HCT116 (cell line): ENCODE measurements around the gene FSD1. TPM values are rescaled to one million over a fixed set of nuclear protein-coding genes. Genes with fewer than 3 reads are reported as not detected.

Experiments used
- ATAC-seq: fragments of 200-7000 bp; cut with Tn5 transposase; 2 replicates; pipeline ENCODE4 v1.9.1; 2020; ENCODE audit warnings: mild to moderate bottlenecking, moderate library complexity
- BruUV-seq: library from RNA; stranded (reverse); fragments of 400-500 nt; replicated peaks from 2 replicates; lab custom pipeline; 2021; lab: Mats Ljungman, UMichigan
- CTCF ChIA-PET: fragments of 300-600 bp; sonication (Branson Sonifier 250); formaldehyde crosslinking; loops from one replicate; lab custom pipeline; 2021; ENCODE audit warnings: antibody characterized with exemption; lab: Charles Lee
- POLR2A ChIA-PET: fragments of 300-600, 350-600 bp; sonication (Branson Sonifier 250); formaldehyde crosslinking; loops from one replicate; lab custom pipeline; 2021; ENCODE audit warnings: antibody characterized with exemption; lab: Charles Lee
- RAD21 ChIA-PET, 2 experiments: fragments of 300-600 bp; sonication (Branson Sonifier 250); formaldehyde crosslinking; loops; one replicate each; lab custom pipeline; 2023; ENCODE audit warnings: low total read pairs in 2 of 2; ENCODE audit not compliant: uncharacterized antibody in 2 of 2, unreplicated experiment in 2 of 2, low non-redundant PET in 1 of 2; lab: Charles Lee
- DNase-seq: peaks from one replicate; pipeline ENCODE4 v3.0.0-alpha.2; 2010; ENCODE audit warnings: low read depth, low spot score
- H2AFZ ChIP-seq: fragments of 200-600 bp; shearing (Covaris generic), sonication (generic); 2 replicates; pipeline ENCODE4 v1.6.1; 2017; ENCODE audit warnings: low read depth, mixed run types, mixed read lengths, antibody characterized with exemption, low read length; ENCODE audit not compliant: poor library complexity, severe bottlenecking
- H3K27ac ChIP-seq: 2 replicates; pipeline ENCODE4 v1.5.1; 2012; ENCODE audit warnings: low read depth, low read length
- H3K27me3 ChIP-seq: fragments of 200-600 bp; sonication (generic); 2 replicates; pipeline ENCODE4 v1.6.1; 2016; ENCODE audit warnings: mixed run types, low read length, mixed read lengths; ENCODE audit not compliant: insufficient read depth
- H3K36me3 ChIP-seq, 2 experiments: fragments of 200-500 bp in 1 of 2; fragments of 200-600 bp in 1 of 2; sonication (Bioruptor generic) in 1 of 2; sonication (generic) in 1 of 2; 2 replicates each; pipeline versions ENCODE4 v1.5.1 to v1.6.1; 2014 to 2016; ENCODE audit warnings: low read length in 2 of 2, inconsistent platforms in 1 of 2, mixed read lengths in 1 of 2, mixed run types in 1 of 2; ENCODE audit not compliant: insufficient read depth in 2 of 2, control insufficient read depth in 1 of 2
- H3K4me1 ChIP-seq, 2 experiments: fragments of 200-600 bp in 1 of 2; sonication (generic) in 1 of 2; 2 replicates each; pipeline versions ENCODE4 v1.5.1 to v1.6.1; 2012 to 2017; ENCODE audit warnings: low read length in 2 of 2, inconsistent platforms in 1 of 2, mild to moderate bottlenecking in 1 of 2, mixed read lengths in 1 of 2, mixed run types in 1 of 2, moderate library complexity in 1 of 2; ENCODE audit not compliant: insufficient read depth in 2 of 2, control insufficient read depth in 1 of 2
- H3K4me2 ChIP-seq: fragments of 200-600 bp; sonication (generic); 2 replicates; pipeline ENCODE4 v1.6.1; 2017; ENCODE audit warnings: mixed run types, low read length, mixed read lengths
- H3K4me3 ChIP-seq, 2 experiments: fragments of 200-600 bp in 1 of 2; sonication (generic) in 1 of 2; replicated peaks in 1 of 2; 2 replicates each; pipeline ENCODE4 v1.5.1; 2011 to 2016; ENCODE audit warnings: low read length in 2 of 2, control low read depth in 1 of 2, low read depth in 1 of 2, mild to moderate bottlenecking in 1 of 2, mixed read lengths in 1 of 2, mixed run types in 1 of 2
- H3K79me2 ChIP-seq: fragments of 200-600 bp; sonication (generic); 2 replicates; pipeline ENCODE4 v1.6.1; 2017; ENCODE audit warnings: mild to moderate bottlenecking, mixed run types, low read length, moderate library complexity, mixed read lengths; ENCODE audit not compliant: insufficient read depth
- H3K9ac ChIP-seq: fragments of 200-600 bp; sonication (generic); 2 replicates; pipeline ENCODE4 v1.6.1; 2016; ENCODE audit warnings: low read length, mixed read lengths
- H3K9me2 ChIP-seq: fragments of 200-600 bp; sonication (generic), shearing (Covaris generic); 2 replicates; pipeline ENCODE4 v1.6.1; 2017; ENCODE audit warnings: mixed run types, mild to moderate bottlenecking, moderate library complexity; ENCODE audit not compliant: insufficient read depth
- H3K9me3 ChIP-seq, 2 experiments: fragments of 200-500 bp in 1 of 2; fragments of 200-600 bp in 1 of 2; sonication (Bioruptor generic) in 1 of 2; sonication (generic) in 1 of 2; 2 replicates each; pipeline ENCODE4 v1.6.1; 2014 to 2017; ENCODE audit warnings: low read length in 2 of 2, mixed read lengths in 2 of 2, inconsistent platforms in 1 of 2, low read depth in 1 of 2, mild to moderate bottlenecking in 1 of 2, mixed run types in 1 of 2, moderate library complexity in 1 of 2; ENCODE audit not compliant: control insufficient read depth in 1 of 2, insufficient read depth in 1 of 2
- H4K20me1 ChIP-seq: fragments of 200-600 bp; sonication (generic), shearing (Covaris generic); 2 replicates; pipeline ENCODE4 v1.6.1; 2017; ENCODE audit warnings: mixed run types, mild to moderate bottlenecking, moderate library complexity; ENCODE audit not compliant: insufficient read depth
- ATF3 ChIP-seq: IDR thresholded peaks from 2 replicates; pipeline ENCODE4 v1.6.1; 2012
- CBX3 ChIP-seq: IDR thresholded peaks from 2 replicates; pipeline ENCODE4 v1.6.1; 2012; ENCODE audit warnings: low read depth
- ELF1 ChIP-seq: IDR thresholded peaks from 2 replicates; pipeline ENCODE4 v1.6.1; 2012; ENCODE audit warnings: low read depth, borderline replicate concordance
- EZH2 ChIP-seq: fragments of 200-600 bp; sonication (generic); IDR thresholded peaks from 2 replicates; pipeline ENCODE4 v1.6.1; 2017; ENCODE audit warnings: antibody characterized with exemption, mixed run types
- FOSL1 ChIP-seq: IDR thresholded peaks from 2 replicates; pipeline ENCODE4 v1.6.1; 2012; ENCODE audit warnings: low read depth
- POLR2A ChIP-seq: IDR thresholded peaks from 2 replicates; pipeline ENCODE4 v1.7.0; 2011; ENCODE audit warnings: borderline replicate concordance; ENCODE audit not compliant: insufficient read depth, insufficient read length; ENCODE audit errors: extremely low read depth
- POLR2AphosphoS5 ChIP-seq: IDR thresholded peaks from 2 replicates; pipeline ENCODE4 v1.6.1; 2011; ENCODE audit warnings: mild to moderate bottlenecking, low read depth, low read length, moderate library complexity
- RAD21 ChIP-seq: IDR thresholded peaks from 2 replicates; pipeline ENCODE4 v1.6.1; 2012; ENCODE audit warnings: low read depth, mild to moderate bottlenecking
- ZNF274 ChIP-seq: fragments of 200-500 bp; sonication (Bioruptor generic); IDR thresholded peaks from 2 replicates; pipeline ENCODE4 v1.6.1; 2014; ENCODE audit warnings: mild to moderate bottlenecking, low read depth, low read length, inconsistent platforms
- intact Hi-C: fragments of 100-400 bp; cut with micrococcal nuclease; formaldehyde crosslinking; loops from 2 replicates; pipeline ENCODE4 v1.10.0; 2022
- total RNA-seq: library from RNA; stranded (reverse); gene quantifications from one replicate; pipeline ENCODE4 v1.2.1, GENCODE V29; 2021; ENCODE audit not compliant: unreplicated experiment
- TF ChIP-seq, protein P1 (sequence below), 3 experiments: fragments of 200-600 bp in 1 of 3; sonication (generic) in 1 of 3; IDR thresholded peaks in 2 of 3; conservative IDR thresholded peaks in 1 of 3; 2 replicates each; pipeline ENCODE4 v1.5.1; 2012 to 2017; ENCODE audit warnings: low read depth in 2 of 3, low read length in 2 of 3, antibody characterized with exemption in 1 of 3, borderline replicate concordance in 1 of 3, control low read depth in 1 of 3, mild to moderate bottlenecking in 1 of 3, mixed read lengths in 1 of 3, mixed run types in 1 of 3, moderate library complexity in 1 of 3; ENCODE audit not compliant: insufficient read depth in 1 of 3

The FSD1 gene
- total RNA-seq, 1 experiment from 2014 or later = 20.1 TPM

- no peak for TF ChIP-seq ELF1
- TF ChIP-seq, protein P1, sequence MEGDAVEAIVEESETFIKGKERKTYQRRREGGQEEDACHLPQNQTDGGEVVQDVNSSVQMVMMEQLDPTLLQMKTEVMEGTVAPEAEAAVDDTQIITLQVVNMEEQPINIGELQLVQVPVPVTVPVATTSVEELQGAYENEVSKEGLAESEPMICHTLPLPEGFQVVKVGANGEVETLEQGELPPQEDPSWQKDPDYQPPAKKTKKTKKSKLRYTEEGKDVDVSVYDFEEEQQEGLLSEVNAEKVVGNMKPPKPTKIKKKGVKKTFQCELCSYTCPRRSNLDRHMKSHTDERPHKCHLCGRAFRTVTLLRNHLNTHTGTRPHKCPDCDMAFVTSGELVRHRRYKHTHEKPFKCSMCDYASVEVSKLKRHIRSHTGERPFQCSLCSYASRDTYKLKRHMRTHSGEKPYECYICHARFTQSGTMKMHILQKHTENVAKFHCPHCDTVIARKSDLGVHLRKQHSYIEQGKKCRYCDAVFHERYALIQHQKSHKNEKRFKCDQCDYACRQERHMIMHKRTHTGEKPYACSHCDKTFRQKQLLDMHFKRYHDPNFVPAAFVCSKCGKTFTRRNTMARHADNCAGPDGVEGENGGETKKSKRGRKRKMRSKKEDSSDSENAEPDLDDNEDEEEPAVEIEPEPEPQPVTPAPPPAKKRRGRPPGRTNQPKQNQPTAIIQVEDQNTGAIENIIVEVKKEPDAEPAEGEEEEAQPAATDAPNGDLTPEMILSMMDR (IDR thresholded peaks at IDR 0.05 in 2 of 3, conservative IDR thresholded peaks at IDR 0.05 in 1 of 3; ENCODE audit: borderline replicate concordance in 1 of 3, insufficient read depth in 1 of 3, low read depth in 2 of 3, low read length in 2 of 3) = no peak
- TF ChIP-seq RAD21 = no peak
- TF ChIP-seq POLR2A = no peak
- no peak for TF ChIP-seq POLR2AphosphoS5
- TF ChIP-seq ATF3 = no peak
These were observed 22.4 kb downstream of the FSD1 start (continued) for GRCh38 chr19:4326837-4327251.

DNA sequence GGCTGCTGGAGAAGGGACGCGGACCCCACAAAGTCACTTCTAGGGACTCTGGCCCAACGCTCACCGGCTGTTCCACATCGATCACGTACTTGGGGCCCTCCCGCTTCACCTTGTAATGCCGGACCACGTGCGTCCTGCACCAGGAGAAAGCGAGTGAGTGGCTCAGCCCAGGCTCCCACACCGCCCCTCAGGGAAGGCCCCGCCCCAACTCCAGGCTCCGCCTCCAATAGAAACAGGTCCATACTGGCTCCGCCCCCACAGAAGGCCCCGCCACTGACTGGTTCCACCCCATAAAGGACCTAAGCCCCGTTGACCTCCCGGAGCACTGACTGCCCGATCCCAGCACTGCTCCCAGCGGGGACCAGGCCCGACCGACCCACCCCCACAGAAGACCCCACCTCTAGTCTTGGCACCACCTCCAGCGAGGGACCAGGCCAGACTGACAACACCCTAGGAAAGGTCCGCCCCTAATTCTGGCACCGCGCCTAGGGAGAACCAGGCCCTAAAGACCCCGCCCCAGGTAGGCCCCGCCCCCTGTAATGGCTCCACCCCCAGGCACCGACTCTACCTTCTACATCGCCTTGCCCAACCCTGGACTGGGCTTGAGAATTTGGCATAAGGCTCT is 23.0 kb downstream of the FSD1 start:
- ChIA-PET RAD21 (interaction anchor here in 1 of 2 experiments (0.5 kb wide), 1 partner anchor 433 kb away, joined by 3 read pairs; no protein-coding TSS in a partner anchor), POLR2A (interaction anchor here (0.9 kb wide), 1 partner anchor 15 kb away, joined by 3 read pairs; no protein-coding TSS in a partner anchor), CTCF (interaction anchor here (1.0 to 1.3 kb wide), 3 partner anchors 16 to 73 kb away, joined by 3 to 8 read pairs (median 8); partner anchors contain the start of genes MPND and SH3GL1)
- H3K9me3 ChIP-seq = no peaks in the 10 kb centered on the region
- TF ChIP-seq CBX3 (no peak), POLR2A (no peak), ZNF274 (no peak), FOSL1 (no peak), EZH2 (no peak)
- H4K20me1 ChIP-seq = no peaks in the 10 kb centered on the region
- DNase-seq = no peak
- no peaks in the 10 kb centered on the region for H3K9me2 ChIP-seq
- no peaks in the 10 kb centered on the region; the same call in 1 of the 2 replicates for H3K79me2 ChIP-seq
- H3K27ac ChIP-seq = peak overlapping the region; percentile 63; the same call in 1 of the 2 replicates
- ATAC-seq = peak; percentile 41
- peak overlapping the region in 1 of 2 experiments; percentile 10; a peak in 1 of 4 replicates for H3K4me3 ChIP-seq
- BruUV-seq = no TSS peak
- H3K36me3 ChIP-seq = no peaks in the 10 kb centered on the region
- H3K9ac ChIP-seq = no peak overlapping the region
- no peak overlapping the region for H2AFZ ChIP-seq
- H3K27me3 ChIP-seq = no peaks in the 10 kb centered on the region
- intact Hi-C loops = no loop called here
- peak overlapping the region; percentile 40 for H3K4me2 ChIP-seq
- H3K4me1 ChIP-seq = peaks cover 7 to 20% of the 10 kb centered on the region in 2 experiments
